DOHH2 (cell line): ENCODE measurements around the gene SMAP1.
A peak's percentile ranks its signal among the peaks of the same experiment; 100 is the strongest.

ENCODE experiments used
- H3F3A ChIP-seq: fragments of 200-600 bp; sonication (generic), shearing (Covaris generic); 2 replicates; pipeline ENCODE4 v1.6.0; 2016; ENCODE audit warnings: antibody characterized with exemption, mild to moderate bottlenecking; ENCODE audit not compliant: control insufficient read depth, insufficient read depth
- H3K27ac ChIP-seq: fragments of 200-600 bp; sonication (generic); 2 replicates; pipeline ENCODE4 v1.5.1; 2014; ENCODE audit warnings: low read depth, mild to moderate bottlenecking, low read length, moderate library complexity
- H3K27me3 ChIP-seq: fragments of 200-600 bp; sonication (generic); 2 replicates; pipeline ENCODE4 v1.6.1; 2014; ENCODE audit warnings: mild to moderate bottlenecking, low read length, mixed read lengths; ENCODE audit not compliant: control insufficient read depth
- H3K36me3 ChIP-seq: fragments of 200-600 bp; sonication (generic); 2 replicates; pipeline ENCODE4 v1.6.1; 2014; ENCODE audit warnings: mild to moderate bottlenecking, low read length, moderate library complexity, mixed read lengths; ENCODE audit not compliant: control insufficient read depth
- H3K4me1 ChIP-seq: fragments of 200-600 bp; sonication (generic); 2 replicates; pipeline ENCODE4 v1.6.1; 2014; ENCODE audit warnings: mild to moderate bottlenecking, low read length, mixed read lengths; ENCODE audit not compliant: control insufficient read depth
- H3K4me2 ChIP-seq: fragments of 200-600 bp; sonication (generic); 2 replicates; pipeline ENCODE4 v1.6.0; 2014; ENCODE audit warnings: mild to moderate bottlenecking, low read length, moderate library complexity
- H3K4me3 ChIP-seq: fragments of 200-600 bp; sonication (generic); 2 replicates; pipeline ENCODE4 v1.5.1; 2014; ENCODE audit warnings: mild to moderate bottlenecking, low read length, mixed read lengths
- H3K79me2 ChIP-seq: fragments of 200-600 bp; sonication (generic); 2 replicates; pipeline ENCODE4 v1.6.1; 2014; ENCODE audit warnings: mild to moderate bottlenecking, low read length, mixed read lengths; ENCODE audit not compliant: control insufficient read depth
- H3K9me2 ChIP-seq: fragments of 200-600 bp; sonication (generic); replicated peaks from 2 replicates; pipeline ENCODE4 v1.6.1; 2014; ENCODE audit warnings: mild to moderate bottlenecking, low read length, mixed read lengths; ENCODE audit not compliant: control insufficient read depth
- H3K9me3 ChIP-seq: fragments of 200-600 bp; sonication (generic); 2 replicates; pipeline ENCODE4 v1.6.1; 2014; ENCODE audit warnings: antibody characterized with exemption, low read length, mixed read lengths; ENCODE audit not compliant: control insufficient read depth, insufficient read depth
- H4K20me1 ChIP-seq: fragments of 200-600 bp; sonication (generic); 2 replicates; pipeline ENCODE4 v1.6.0; 2014; ENCODE audit warnings: low read depth, mild to moderate bottlenecking, antibody characterized with exemption, low read length, moderate library complexity; ENCODE audit not compliant: control insufficient read depth, insufficient read depth
- CTCF ChIP-seq: fragments of 200-600 bp; sonication (generic); IDR thresholded peaks from one replicate; pipeline ENCODE4 v1.5.1; 2014; ENCODE audit warnings: antibody characterized with exemption, mild to moderate bottlenecking, low read depth, low read length; ENCODE audit not compliant: poor library complexity, severe bottlenecking
- EZH2phosphoT487 ChIP-seq: fragments of 200-600 bp; sonication (generic); IDR thresholded peaks from 2 replicates; pipeline ENCODE4 v1.6.1; 2017; ENCODE audit warnings: borderline replicate concordance, mild to moderate bottlenecking, antibody characterized with exemption, low read length, moderate library complexity, mixed read lengths

Gene SMAP1

GRCh38 chr6:70666706-70667105 is 977 bp upstream of the SMAP1 start:
- no peak for TF ChIP-seq CTCF
- TF ChIP-seq EZH2phosphoT487 = no peak
- no peaks in the 10 kb centered on the region for H3K27me3 ChIP-seq
- no peaks in the 10 kb centered on the region; the same call in 1 of the 2 replicates for H3F3A ChIP-seq
- peaks cover 6% of the 10 kb centered on the region for H3K36me3 ChIP-seq
- peak overlapping the region; percentile 94 for H3K4me3 ChIP-seq
- no peaks in the 10 kb centered on the region for H3K9me3 ChIP-seq
- H4K20me1 ChIP-seq = no peaks in the 10 kb centered on the region
- H3K4me2 ChIP-seq = peak overlapping the region; percentile 92
- no peaks in the 10 kb centered on the region for H3K9me2 ChIP-seq
- H3K79me2 ChIP-seq = peaks cover 39% of the 10 kb centered on the region
- no peak overlapping the region for H3K27ac ChIP-seq
- H3K4me1 ChIP-seq = peaks cover 19% of the 10 kb centered on the region

- H3K4me1 ChIP-seq = peaks cover 19% of the 10 kb centered on the region
- H4K20me1 ChIP-seq = no peaks in the 10 kb centered on the region; the same call in 1 of the 2 replicates
- no peak for TF ChIP-seq EZH2phosphoT487
- TF ChIP-seq CTCF = no peak
- peaks cover 6% of the 10 kb centered on the region for H3K36me3 ChIP-seq
- H3F3A ChIP-seq = no peaks in the 10 kb centered on the region; the same call in 1 of the 2 replicates
- H3K27ac ChIP-seq = peak overlapping the region; percentile 52
- H3K27me3 ChIP-seq = no peaks in the 10 kb centered on the region
- peak overlapping the region; percentile 92 for H3K4me2 ChIP-seq
- peaks cover 45% of the 10 kb centered on the region for H3K79me2 ChIP-seq
- peak overlapping the region; percentile 94 for H3K4me3 ChIP-seq
- H3K9me3 ChIP-seq = no peaks in the 10 kb centered on the region
- no peaks in the 10 kb centered on the region for H3K9me2 ChIP-seq
Measured at GRCh38 chr6:70667256-70667710, 400 bp upstream of the SMAP1 start.

GRCh38 chr6:70668499-70668812 is 773 bp downstream of the SMAP1 start:
- peaks cover 57% of the 10 kb centered on the region for H3K79me2 ChIP-seq
- H3K9me3 ChIP-seq = no peaks in the 10 kb centered on the region
- TF ChIP-seq EZH2phosphoT487 (no peak), CTCF (no peak)
- peak overlapping the region; percentile 92 for H3K4me2 ChIP-seq
- H3K9me2 ChIP-seq = no peaks in the 10 kb centered on the region
- no peak overlapping the region for H3K27ac ChIP-seq
- H3K4me1 ChIP-seq = peaks cover 19% of the 10 kb centered on the region
- no peaks in the 10 kb centered on the region for H3K27me3 ChIP-seq
- H3F3A ChIP-seq = no peaks in the 10 kb centered on the region; the same call in 1 of the 2 replicates
- H4K20me1 ChIP-seq = no peaks in the 10 kb centered on the region; the same call in 1 of the 2 replicates
- H3K36me3 ChIP-seq = peaks cover 6% of the 10 kb centered on the region
- H3K4me3 ChIP-seq = peak overlapping the region; percentile 94
